ENCODE results near the gene NHSL2. TPM values are rescaled to one million over a fixed set of nuclear protein-coding genes. Genes with fewer than 3 reads are reported as not detected.
A peak's percentile ranks its signal among the peaks of the same experiment; 100 is the strongest.

Gene NHSL2
- total RNA-seq, 4 donors from 2014 or later, result 1.9 to 8.8 (median 2.4) TPM

DNA sequence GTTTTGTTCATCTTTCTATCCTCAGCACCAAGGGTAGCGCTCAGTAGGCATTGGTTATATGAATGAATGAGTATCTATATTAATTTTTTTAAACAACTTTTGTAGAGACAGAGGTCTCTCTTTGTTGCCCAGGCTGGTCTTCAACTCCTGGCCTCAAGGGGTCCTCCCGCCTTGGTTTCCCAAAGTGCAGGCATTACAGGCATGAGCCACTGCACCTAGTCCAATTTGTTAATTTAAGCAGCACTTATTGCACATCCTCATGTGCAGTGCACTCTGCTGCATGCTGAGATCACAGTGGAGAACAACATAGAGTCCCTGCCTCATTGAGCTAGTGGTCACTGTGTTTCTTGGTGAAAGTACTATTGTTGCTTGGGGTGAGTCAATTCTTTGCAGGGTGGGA lies 94.4 kb downstream of the NHSL2 start:
- peak in 1 of 2 donors; percentile 34 for DNase-seq (ENCODE audit: low spot score in 2 of 2)
- no peak overlapping the region for H3K4me3 ChIP-seq (ENCODE audit: low read depth, poor library complexity, severe bottlenecking)
- no peak for TF ChIP-seq POLR2A (IDR thresholded peaks at IDR 0.05)
- TF ChIP-seq, protein P1, sequence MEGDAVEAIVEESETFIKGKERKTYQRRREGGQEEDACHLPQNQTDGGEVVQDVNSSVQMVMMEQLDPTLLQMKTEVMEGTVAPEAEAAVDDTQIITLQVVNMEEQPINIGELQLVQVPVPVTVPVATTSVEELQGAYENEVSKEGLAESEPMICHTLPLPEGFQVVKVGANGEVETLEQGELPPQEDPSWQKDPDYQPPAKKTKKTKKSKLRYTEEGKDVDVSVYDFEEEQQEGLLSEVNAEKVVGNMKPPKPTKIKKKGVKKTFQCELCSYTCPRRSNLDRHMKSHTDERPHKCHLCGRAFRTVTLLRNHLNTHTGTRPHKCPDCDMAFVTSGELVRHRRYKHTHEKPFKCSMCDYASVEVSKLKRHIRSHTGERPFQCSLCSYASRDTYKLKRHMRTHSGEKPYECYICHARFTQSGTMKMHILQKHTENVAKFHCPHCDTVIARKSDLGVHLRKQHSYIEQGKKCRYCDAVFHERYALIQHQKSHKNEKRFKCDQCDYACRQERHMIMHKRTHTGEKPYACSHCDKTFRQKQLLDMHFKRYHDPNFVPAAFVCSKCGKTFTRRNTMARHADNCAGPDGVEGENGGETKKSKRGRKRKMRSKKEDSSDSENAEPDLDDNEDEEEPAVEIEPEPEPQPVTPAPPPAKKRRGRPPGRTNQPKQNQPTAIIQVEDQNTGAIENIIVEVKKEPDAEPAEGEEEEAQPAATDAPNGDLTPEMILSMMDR (IDR thresholded peaks at IDR 0.05), result no peak
- intact Hi-C loops (cut with DNase I; ENCODE audit: low total_unique reads), result no loop called here
- 84 to 89% methylated on average over 2 of the region's 2 CpGs for WGBS, 2 donors

DNA sequence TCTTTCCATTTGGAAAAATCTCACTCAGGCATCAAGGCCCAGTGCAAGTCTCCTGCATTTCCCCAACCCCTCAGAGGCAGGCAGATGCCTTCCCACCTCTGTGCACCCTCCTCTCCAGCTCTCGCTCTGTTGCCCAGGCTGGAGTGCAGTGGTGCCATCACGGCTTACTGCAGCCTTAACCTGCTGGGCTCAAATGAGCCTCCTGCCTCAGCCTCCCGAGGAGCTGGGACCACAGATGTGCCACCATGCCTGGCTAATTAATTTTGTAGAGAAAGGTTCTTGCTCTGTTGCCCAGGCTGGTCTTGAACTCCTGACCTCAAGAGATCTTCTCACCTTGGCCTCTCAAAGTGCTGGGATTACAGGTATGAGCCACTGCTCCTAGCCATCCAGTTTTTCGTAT lies 95.8 kb downstream of the NHSL2 start:
- intact Hi-C loops (cut with DNase I; ENCODE audit: low total_unique reads), result no loop called here
- TF ChIP-seq POLR2A (IDR thresholded peaks at IDR 0.05), result no peak
- TF ChIP-seq, protein P1 (IDR thresholded peaks at IDR 0.05), result no peak
- 78 to 98% methylated on average over 4 of the region's 4 CpGs for WGBS, 2 donors
- DNase-seq (ENCODE audit: low spot score in 2 of 2), result peak in 1 of 2 donors; percentile 63
- no peak overlapping the region for H3K4me3 ChIP-seq (ENCODE audit: low read depth, poor library complexity, severe bottlenecking)

DNA sequence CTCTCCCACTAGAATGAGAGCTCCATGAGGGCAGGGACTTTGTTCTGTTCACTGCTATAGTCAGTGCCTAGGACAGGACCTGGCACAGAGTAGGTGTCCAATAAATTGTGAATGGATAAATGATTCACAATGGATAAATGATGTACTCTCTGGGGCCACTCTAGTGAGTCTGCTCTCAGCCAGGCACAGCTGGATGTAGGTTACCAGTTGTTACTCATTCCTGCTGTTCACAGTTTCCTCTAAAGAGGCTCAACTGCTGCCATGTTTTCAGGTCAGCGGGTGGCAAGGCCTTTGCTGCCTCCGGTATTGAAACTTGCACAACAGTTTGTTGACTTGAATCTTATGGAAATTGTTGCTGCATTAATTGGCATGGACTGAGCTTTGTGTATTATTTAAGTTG lies 99.1 kb downstream of the NHSL2 start:
- 92 to 100% methylated on average over 2 of the region's 2 CpGs for WGBS, 2 donors
- TF ChIP-seq, protein P1 (IDR thresholded peaks at IDR 0.05), result no peak
- no peak for TF ChIP-seq POLR2A (IDR thresholded peaks at IDR 0.05)
- intact Hi-C loops (cut with DNase I; ENCODE audit: low total_unique reads), result no loop called here
- no peak overlapping the region for H3K4me3 ChIP-seq (ENCODE audit: low read depth, poor library complexity, severe bottlenecking)
- DNase-seq (ENCODE audit: low spot score in 2 of 2), result peak in 1 of 2 donors; percentile 39

DNA sequence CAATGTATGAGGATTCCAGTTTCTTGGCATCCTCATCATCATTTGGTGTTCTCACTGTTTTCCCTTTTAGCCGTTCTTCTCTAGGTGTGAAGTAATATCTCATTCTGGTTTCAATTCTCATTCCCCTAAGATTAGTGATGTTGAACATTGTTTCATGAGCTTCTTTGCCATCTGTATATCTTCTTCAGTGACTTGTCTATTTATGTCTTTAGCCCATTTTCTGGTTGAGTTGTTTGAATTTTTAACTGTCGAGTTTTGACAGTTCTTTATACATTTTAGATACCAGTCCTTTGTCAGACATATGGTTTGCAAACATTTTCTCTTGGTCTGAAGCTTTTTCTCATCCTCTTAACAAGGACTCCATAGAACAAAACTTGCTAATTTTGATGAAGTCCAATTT lies 101.1 kb downstream of the NHSL2 start:
- no peak for DNase-seq (ENCODE audit: low spot score in 2 of 2)
- TF ChIP-seq, protein P1 (IDR thresholded peaks at IDR 0.05), result no peak
- TF ChIP-seq POLR2A (IDR thresholded peaks at IDR 0.05), result no peak
- 83 to 89% methylated on average over 2 of the region's 2 CpGs for WGBS, 2 donors

DNA sequence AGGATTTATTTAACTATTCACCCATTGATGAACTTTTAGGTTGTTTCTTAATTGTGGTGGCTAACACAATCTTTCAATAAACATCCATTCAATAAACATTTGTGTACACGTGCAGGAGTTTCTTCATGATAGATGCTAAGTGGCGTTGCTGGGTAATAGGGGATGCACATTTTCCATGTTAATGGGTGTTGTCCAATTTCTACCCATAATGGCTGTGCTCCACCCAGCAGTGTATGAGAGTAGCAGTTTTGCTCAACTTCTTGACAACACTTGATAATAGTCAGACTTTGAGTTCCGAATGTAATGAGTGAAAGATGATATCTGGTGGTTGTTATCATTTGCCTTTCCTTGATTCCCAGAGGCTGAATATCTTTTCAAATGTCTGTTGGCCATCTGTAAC lies 104.7 kb downstream of the NHSL2 start:
- intact Hi-C loops (cut with DNase I; ENCODE audit: low total_unique reads), result no loop called here
- DNase-seq (ENCODE audit: low spot score in 2 of 2), result peak in 1 of 2 donors; percentile 5
- no peak for TF ChIP-seq POLR2A (IDR thresholded peaks at IDR 0.05)
- TF ChIP-seq, protein P1 (IDR thresholded peaks at IDR 0.05), result no peak
- no peak overlapping the region for H3K4me3 ChIP-seq (ENCODE audit: low read depth, poor library complexity, severe bottlenecking)
- WGBS, 2 donors, result 49 to 63% methylated on average over 3 of the region's 3 CpGs

More for the DNA sequence above, 101.1 kb downstream of the NHSL2 start:
- intact Hi-C loops (cut with DNase I; ENCODE audit: low total_unique reads), result no loop called here
- H3K4me3 ChIP-seq (ENCODE audit: low read depth, poor library complexity, severe bottlenecking), result no peak overlapping the region

Measured in lower leg skin (tissue), 4 donors.